Measurements from ENCODE around the gene FARP1. TPM values are rescaled to one million over a fixed set of nuclear protein-coding genes. Genes with fewer than 3 reads are reported as not detected.

The FARP1 gene
- total RNA-seq, 1 donor = 0.42 TPM

DNA sequence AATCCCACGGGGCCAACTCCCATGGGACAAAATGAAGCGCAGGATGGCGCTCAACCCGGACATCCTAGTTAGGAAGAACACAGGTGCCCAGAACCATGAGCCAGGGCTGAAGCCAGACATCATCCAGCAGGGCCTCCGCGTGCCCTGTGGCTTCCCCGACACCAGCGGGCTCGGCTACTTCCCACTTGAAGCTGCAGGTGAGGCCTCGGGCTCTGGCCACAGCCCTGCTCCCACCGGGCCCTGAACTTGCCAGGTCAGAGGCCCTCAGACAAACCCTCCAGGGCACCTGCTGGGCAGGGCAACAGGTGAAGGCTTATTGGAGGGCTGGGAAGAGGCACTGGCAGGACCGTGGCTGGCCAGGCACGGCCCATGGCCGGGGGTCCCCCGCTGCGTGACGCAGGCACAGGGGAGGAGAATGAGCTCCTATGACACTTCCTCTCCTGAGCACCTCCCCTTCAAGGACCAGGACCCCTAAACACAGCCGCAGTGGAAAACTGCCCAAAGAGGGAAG lies 316.3 kb downstream of the FARP1 start:
- no peak overlapping the region for H3K4me3 ChIP-seq (ENCODE audit: low read length)

DNA sequence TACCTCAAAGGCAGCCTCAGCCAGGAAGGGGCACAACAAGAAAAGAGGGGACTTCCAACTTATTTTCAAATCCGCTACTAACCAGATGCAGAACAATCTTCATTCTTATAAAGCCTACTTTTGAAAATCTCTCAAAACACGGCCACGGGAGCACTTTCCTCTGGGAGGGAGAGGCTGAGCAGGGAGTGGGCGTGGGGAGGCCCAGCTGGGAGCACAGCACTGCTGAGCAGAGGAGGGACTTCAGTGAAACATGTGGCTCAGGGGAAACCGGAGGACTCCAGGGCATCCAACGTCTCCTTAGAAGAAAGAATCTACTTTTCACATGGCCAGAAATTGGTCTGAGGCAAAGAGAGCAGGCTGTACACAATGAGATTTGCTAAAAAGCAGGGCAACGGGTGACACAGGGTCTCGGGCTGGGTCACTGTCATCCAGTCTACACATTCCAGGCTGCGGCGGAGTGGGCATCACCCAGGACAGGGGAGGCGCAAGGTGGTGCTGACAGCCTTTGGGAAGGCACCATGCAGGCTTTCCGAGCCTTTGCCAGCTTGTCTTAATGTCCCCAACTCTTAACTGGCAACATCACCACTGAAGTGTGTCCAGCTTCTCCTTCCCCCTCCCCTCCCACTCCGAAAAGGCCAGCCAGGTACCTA lies 317.0 kb downstream of the FARP1 start:
- Histone ChIP-seq H3K9me3 (ENCODE audit: low read depth, low read length) (no peaks in the 10 kb centered on the region), H3K4me3 (ENCODE audit: low read length) (no peak overlapping the region), H3K4me1 (ENCODE audit: insufficient read depth, low read length) (no peaks in the 10 kb centered on the region), H3K27me3 (ENCODE audit: insufficient read depth, low read length) (no peaks in the 10 kb centered on the region)

More for the DNA sequence above, 316.3 kb downstream of the FARP1 start:
- Histone ChIP-seq H3K4me1 (ENCODE audit: insufficient read depth, low read length) (no peaks in the 10 kb centered on the region), H3K9me3 (ENCODE audit: low read depth, low read length) (no peaks in the 10 kb centered on the region), H3K27me3 (ENCODE audit: insufficient read depth, low read length) (no peaks in the 10 kb centered on the region)

DNA sequence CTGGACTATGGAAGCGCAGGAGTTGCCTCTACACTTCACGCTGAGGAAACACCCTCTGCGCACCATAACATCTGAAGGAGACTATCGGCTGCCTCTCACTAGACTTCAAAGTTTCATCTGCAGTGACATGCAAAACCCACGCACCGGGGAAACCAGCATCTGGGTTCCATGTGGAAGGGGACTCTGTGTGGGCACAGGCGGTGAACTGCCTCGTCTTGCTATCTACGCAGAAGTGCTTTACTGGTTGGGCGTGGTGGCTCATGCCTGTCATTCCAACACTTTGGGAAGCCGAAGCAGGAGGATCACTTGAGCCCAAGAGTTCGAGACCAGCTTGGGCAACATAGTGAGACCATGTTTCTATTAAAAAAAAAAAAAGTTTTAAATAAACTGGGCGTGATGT lies 317.6 kb downstream of the FARP1 start:
- no peaks in the 10 kb centered on the region for H3K9me3 ChIP-seq (ENCODE audit: low read depth, low read length)

DNA sequence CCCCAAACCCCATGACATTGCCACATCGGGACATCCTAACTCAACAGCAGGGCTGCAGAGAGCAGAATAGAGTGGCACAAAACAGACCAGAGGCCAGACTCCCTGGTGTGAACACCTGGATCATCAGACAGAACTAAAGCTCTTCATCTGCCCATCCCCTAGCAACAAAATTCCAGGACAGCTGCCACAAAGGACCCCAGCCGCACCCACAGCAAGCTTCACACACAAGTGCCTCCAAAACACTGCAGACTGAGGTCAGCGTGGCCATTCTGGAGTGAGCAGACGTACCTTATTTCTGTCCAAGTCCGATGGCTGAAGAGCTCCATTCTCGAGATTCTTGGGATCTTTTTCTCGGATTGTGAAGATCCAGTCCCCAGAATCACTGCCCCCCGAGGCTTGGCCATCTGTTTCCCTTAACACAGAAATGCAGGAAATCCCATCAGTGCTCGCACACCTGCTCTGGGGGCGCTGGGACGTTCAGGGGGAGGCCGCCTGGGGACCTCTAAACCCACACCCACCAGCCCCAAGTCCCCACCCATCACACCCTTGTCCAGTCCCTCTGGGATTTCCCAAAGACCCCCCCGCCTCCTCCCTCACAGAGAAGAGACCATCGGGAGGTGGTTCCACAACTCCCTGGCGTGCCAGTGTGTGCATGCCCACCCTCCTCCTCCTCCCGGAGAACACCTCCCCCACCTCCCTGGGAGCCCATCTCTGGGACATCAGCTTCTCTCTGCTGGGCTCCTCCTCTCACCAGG lies 318.8 kb downstream of the FARP1 start:
- Histone ChIP-seq H3K4me3 (ENCODE audit: low read length) (no peak overlapping the region), H3K4me1 (ENCODE audit: insufficient read depth, low read length) (no peaks in the 10 kb centered on the region), H3K9me3 (ENCODE audit: low read depth, low read length) (no peaks in the 10 kb centered on the region), H3K27me3 (ENCODE audit: insufficient read depth, low read length) (no peaks in the 10 kb centered on the region)

More for the DNA sequence above, 317.6 kb downstream of the FARP1 start:
- no peaks in the 10 kb centered on the region for H3K4me1 ChIP-seq (ENCODE audit: insufficient read depth, low read length)
- no peaks in the 10 kb centered on the region for H3K27me3 ChIP-seq (ENCODE audit: insufficient read depth, low read length)
- H3K4me3 ChIP-seq (ENCODE audit: low read length) = no peak overlapping the region

DNA sequence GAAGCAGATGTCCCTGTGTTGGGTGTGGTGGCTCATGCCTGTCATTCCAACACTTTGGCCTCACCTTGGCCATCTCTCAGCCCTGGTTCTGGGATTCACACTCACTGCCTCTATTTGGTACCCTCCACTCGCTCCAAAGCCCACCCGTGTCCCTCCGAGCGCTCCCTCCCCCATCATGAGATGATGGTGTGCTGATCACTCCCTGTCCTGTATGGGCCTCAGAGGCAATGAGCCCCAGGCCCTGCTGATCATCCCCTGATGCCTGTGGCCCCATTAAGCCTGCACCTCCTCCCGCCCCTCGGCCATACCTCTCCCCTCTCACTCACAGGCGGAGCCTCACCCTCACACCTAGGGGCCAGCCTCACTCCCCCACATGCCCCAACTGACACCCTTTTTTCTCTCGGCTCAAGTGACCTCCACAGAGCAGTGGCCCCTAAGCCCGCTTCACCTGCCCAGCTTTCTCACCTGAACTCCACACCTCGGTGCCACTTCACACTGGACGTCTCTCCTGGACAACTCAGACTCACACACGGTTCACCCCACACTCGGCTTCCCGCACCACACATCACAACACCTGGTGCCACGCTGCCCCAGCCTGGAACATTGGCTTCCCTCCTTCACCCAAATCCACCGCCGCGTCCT lies 319.5 kb downstream of the FARP1 start:
- H3K9me3 ChIP-seq (ENCODE audit: low read depth, low read length) = no peaks in the 10 kb centered on the region
- no peak overlapping the region for H3K4me3 ChIP-seq (ENCODE audit: low read length)
- H3K27me3 ChIP-seq (ENCODE audit: insufficient read depth, low read length) = no peaks in the 10 kb centered on the region
- no peaks in the 10 kb centered on the region for H3K4me1 ChIP-seq (ENCODE audit: insufficient read depth, low read length)

DNA sequence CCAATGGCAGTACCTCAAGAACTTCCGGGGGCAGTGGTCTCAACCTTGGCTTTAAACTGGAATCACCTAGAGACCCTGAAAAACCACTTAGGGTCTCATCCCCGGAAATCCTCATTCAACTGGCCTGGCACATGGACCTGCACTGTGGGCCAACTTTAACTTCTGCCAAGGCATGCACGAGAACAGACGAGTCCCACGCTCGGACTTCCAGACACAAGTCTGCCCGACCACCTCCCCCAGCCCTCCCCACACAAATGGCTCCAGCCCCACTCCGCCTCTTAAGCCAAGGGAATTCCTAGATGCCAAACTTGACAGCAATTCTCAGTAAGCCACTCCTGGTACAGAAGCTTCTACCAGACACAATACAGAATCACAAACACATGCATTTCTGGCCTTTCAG lies 320.1 kb downstream of the FARP1 start:
- Histone ChIP-seq H3K9me3 (ENCODE audit: low read depth, low read length) (no peaks in the 10 kb centered on the region), H3K4me1 (ENCODE audit: insufficient read depth, low read length) (no peaks in the 10 kb centered on the region), H3K4me3 (ENCODE audit: low read length) (no peak overlapping the region), H3K27me3 (ENCODE audit: insufficient read depth, low read length) (no peaks in the 10 kb centered on the region)

DNA sequence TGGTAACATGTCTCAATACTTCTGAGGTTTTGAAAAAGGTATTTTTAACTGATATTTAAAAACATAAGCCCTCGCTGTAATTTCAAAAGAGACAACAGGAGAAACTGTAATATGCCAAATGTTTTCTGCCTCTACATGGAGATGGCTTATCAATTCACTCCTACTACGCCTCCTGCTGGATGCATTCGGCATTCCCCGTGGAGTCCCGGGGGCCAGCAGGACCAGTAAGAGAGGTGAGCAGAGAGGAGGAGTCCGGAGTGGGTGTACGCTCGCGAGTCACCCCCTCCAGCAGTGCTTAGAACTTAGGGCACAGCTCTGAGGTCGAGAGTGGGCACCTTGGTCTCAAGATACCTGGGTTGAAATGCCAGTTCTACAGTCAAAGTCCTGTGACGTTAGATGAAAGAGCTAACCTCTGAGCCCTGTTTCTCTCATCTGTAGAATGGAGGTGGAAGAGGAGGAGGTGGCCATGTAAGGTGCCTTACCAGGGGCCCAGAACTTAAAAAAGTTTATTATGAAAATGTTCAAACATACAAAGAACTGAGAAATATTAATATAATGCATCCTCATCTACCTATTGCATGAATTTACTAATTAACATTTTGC lies 323.8 kb downstream of the FARP1 start:
- Histone ChIP-seq H3K4me3 (ENCODE audit: low read length) (no peak overlapping the region), H3K9me3 (ENCODE audit: low read depth, low read length) (no peaks in the 10 kb centered on the region), H3K27me3 (ENCODE audit: insufficient read depth, low read length) (no peaks in the 10 kb centered on the region), H3K4me1 (ENCODE audit: insufficient read depth, low read length) (no peaks in the 10 kb centered on the region)

DNA sequence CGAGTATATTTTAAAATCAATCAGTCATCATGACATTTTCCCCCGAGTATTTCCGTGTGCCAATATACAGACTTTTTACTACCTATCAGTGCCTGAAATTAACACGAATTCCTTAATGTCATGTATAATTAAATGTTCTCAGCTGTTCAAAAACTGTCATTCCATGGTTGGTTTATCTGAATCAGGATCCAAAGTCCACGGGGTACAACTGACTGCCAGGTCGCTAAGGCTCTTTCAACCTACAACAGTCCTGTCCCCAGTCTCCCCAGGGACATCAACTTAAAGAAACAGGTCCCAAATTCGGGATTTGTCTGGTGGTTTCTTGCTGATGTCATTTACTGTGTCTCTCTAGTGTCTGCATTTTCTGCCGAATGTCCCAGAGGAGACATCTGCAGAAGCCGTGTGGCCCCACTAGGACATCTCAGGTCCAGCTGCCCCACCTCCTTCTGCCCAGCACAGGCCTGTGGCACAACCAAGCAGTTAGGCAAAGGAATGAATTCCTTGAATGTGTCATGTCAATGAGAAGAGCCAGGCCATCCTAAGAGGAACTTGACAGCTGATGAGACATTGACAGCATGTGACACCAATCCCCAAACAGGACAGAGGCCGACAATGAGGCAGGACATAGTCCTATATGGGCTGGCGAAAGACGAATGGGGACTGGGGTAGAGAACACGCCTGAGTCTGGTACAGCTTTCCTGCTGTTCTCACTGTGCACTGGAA lies 324.5 kb downstream of the FARP1 start:
- Histone ChIP-seq H3K4me3 (ENCODE audit: low read length) (no peak overlapping the region), H3K4me1 (ENCODE audit: insufficient read depth, low read length) (no peaks in the 10 kb centered on the region), H3K9me3 (ENCODE audit: low read depth, low read length) (no peaks in the 10 kb centered on the region), H3K27me3 (ENCODE audit: insufficient read depth, low read length) (no peaks in the 10 kb centered on the region)

DNA sequence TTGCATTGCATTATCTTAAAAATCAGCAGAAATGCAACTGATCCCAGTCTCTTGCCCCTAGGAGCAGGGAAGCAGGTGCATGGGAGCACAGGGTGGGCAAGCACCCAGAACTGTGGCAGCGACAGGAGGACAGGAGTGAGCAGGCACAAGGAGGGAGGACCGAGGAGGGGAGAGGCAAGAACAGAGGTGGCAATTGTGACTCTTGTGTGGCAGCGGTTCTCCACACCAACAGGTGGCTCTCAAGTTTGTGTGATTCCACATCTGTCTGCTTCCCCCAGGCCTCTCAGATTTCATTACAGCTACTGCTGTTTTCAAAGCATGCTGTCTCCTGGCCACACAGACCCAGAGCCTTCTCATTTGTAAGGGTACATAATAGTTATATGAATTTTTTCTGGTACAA lies 325.5 kb downstream of the FARP1 start:
- Histone ChIP-seq H3K27me3 (ENCODE audit: insufficient read depth, low read length) (no peaks in the 10 kb centered on the region), H3K4me3 (ENCODE audit: low read length) (no peak overlapping the region), H3K4me1 (ENCODE audit: insufficient read depth, low read length) (no peaks in the 10 kb centered on the region), H3K9me3 (ENCODE audit: low read depth, low read length) (no peaks in the 10 kb centered on the region)

DNA sequence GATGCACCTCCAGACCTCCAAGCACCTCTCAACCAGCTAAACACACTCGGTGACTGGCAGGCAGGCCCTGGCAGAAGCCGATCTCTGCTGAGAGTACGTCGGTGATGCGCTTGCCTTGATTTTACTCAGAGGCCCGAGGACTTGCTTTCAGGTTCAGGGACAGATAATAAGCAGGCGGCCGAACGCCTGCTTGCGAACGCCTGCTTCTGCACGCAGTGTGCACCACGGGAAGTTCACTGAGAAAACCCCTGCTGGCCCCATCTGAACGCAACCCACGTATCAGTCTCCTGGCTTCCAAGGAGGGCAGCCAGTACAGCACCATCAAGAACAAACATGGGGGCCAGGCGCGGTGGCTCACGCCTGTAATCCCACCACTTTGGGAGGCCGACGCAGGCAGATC lies 326.0 kb downstream of the FARP1 start:
- Histone ChIP-seq H3K4me1 (ENCODE audit: insufficient read depth, low read length) (no peaks in the 10 kb centered on the region), H3K9me3 (ENCODE audit: low read depth, low read length) (no peaks in the 10 kb centered on the region), H3K27me3 (ENCODE audit: insufficient read depth, low read length) (no peaks in the 10 kb centered on the region), H3K4me3 (ENCODE audit: low read length) (no peak overlapping the region)

DNA sequence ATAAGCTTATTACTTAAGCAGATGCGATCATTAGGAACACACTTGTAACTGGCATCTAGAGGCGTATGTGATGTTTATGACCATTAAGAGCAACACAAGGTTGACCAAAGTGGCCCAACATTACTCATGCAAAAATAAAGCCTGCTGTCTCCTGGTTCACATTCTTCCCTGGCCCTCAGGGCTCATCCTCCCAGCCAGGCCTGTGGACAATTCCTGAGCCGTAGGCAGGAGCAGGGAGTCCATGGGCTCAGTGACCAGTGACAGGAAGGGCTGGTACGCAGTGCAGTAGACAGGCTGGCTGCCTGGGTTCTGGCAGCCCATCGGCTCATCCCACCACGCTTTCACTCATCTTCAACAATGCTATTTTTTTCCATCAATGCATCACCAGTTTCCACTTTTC lies 328.0 kb downstream of the FARP1 start:
- H3K4me1 ChIP-seq (ENCODE audit: insufficient read depth, low read length) = peaks cover 5% of the 10 kb centered on the region
- H3K9me3 ChIP-seq (ENCODE audit: low read depth, low read length) = no peaks in the 10 kb centered on the region
- no peaks in the 10 kb centered on the region for H3K27me3 ChIP-seq (ENCODE audit: insufficient read depth, low read length)
- no peak overlapping the region for H3K4me3 ChIP-seq (ENCODE audit: low read length)

DNA sequence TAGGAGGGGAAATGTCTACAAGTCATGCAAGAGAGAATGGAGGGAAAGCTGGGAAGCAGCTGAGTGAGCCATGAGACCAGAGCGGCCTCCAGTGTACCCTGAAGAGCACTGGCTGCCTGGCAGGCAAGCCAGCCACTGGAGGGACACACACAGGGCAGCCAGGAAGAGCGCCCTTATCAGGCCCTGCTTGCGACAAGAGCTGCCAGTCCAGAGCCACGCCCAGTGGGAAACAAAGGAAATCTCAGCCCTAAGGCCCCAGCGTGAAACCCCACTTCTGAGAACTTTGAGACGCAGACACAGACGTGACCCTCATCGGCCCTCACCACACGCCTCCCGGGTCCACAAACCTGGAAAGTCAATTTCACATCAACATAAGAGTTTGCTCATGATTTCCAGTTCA lies 329.0 kb downstream of the FARP1 start:
- Histone ChIP-seq H3K4me3 (ENCODE audit: low read length) (no peak overlapping the region), H3K9me3 (ENCODE audit: low read depth, low read length) (no peaks in the 10 kb centered on the region), H3K27me3 (ENCODE audit: insufficient read depth, low read length) (no peaks in the 10 kb centered on the region), H3K4me1 (ENCODE audit: insufficient read depth, low read length) (peaks cover 15% of the 10 kb centered on the region)

DNA sequence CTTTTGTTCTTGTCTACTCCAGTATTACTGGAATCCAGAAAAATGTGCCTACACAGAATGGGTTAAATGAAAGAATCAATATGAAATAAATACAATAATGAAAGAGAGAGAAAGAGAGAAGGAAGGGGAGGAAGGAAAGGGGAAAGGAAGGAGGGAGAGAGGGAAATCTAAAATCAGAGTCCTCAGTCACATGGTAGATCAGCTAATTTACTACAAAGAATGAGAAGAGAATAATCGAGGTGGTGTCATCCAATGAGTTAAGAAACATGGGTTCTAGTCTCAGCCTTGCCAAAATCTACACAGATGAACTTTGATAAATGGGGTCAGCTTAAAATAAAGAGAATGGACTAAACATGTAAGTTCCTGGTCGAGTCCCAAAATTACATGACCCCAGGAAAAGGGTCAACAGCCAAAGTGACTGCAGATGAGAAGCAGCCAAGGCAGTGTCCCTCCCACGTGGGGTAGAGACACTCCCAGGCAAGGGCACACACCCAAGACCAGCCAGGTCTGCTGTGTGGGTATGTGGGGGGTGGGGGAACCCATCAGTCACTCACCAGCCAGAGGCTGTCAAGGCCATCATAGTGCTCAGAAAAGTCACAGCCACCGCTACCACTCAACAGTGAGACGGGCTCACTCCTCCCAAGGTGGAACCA lies 330.4 kb downstream of the FARP1 start:
- Histone ChIP-seq H3K9me3 (ENCODE audit: low read depth, low read length) (no peaks in the 10 kb centered on the region), H3K27me3 (ENCODE audit: insufficient read depth, low read length) (no peaks in the 10 kb centered on the region), H3K4me1 (ENCODE audit: insufficient read depth, low read length) (peaks cover 28% of the 10 kb centered on the region), H3K4me3 (ENCODE audit: low read length) (no peak overlapping the region)

DNA sequence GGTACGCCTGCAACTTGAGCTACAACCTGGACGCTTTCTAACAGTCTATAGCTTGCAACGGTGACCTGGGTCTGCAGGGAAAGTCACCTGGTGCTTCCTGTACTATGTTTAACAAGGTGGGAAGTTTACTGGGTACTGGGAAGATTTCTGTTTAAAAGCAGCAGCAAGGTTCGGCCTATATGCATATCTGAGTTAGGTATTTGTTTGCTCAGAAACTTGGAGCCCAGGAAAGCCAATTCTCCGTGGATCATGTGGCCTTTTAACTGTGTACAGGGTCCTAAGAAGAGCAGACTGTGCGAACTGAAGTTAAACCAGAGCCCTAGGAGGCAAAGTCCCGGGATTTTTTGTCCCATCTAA lies 330.9 kb downstream of the FARP1 start:
- no peaks in the 10 kb centered on the region for H3K27me3 ChIP-seq (ENCODE audit: insufficient read depth, low read length)
- no peaks in the 10 kb centered on the region for H3K9me3 ChIP-seq (ENCODE audit: low read depth, low read length)
- H3K4me3 ChIP-seq (ENCODE audit: low read length) = no peak overlapping the region
- H3K4me1 ChIP-seq (ENCODE audit: insufficient read depth, low read length) = peaks cover 34% of the 10 kb centered on the region

Measured in mononuclear cell (primary cell).